Panc1 (cell line): ENCODE measurements around the gene ADAMTS2. TPM values are rescaled to one million over a fixed set of nuclear protein-coding genes. Genes with fewer than 3 reads are reported as not detected.

Experiments
- ATAC-seq: fragments of 200-7000 bp; cut with Tn5 transposase; 2 replicates; pipeline ENCODE4 v1.9.1; 2020; ENCODE audit warnings: mild to moderate bottlenecking, moderate library complexity
- BruUV-seq: library from RNA; stranded (reverse); fragments of 400-500 nt; replicated peaks from 2 replicates; lab custom pipeline; 2021; lab: Mats Ljungman, UMichigan
- CTCF ChIA-PET: fragments of 300-600 bp; sonication (Branson Sonifier 250); formaldehyde crosslinking; loops from one replicate; lab custom pipeline; 2022; ENCODE audit warnings: antibody characterized with exemption; lab: Charles Lee
- POLR2A ChIA-PET: fragments of 300-600 bp; sonication (Branson Sonifier 250); formaldehyde crosslinking; loops from one replicate; lab custom pipeline; 2022; ENCODE audit warnings: antibody characterized with exemption; lab: Charles Lee
- DNase-seq: peaks from one replicate; pipeline ENCODE4 v3.0.0-alpha.2; 2010; ENCODE audit warnings: low read depth, low spot score
- H3K27ac ChIP-seq: 2 replicates; pipeline ENCODE4 v1.5.1; 2011; ENCODE audit warnings: mild to moderate bottlenecking, low read length, inconsistent platforms
- H3K27me3 ChIP-seq: fragments of 200-500 bp; sonication (Bioruptor generic); 2 replicates; pipeline ENCODE4 v1.6.0; 2014; ENCODE audit warnings: low read length, inconsistent platforms; ENCODE audit not compliant: control insufficient read depth, insufficient read depth
- H3K36me3 ChIP-seq: fragments of 200-500 bp; sonication (Bioruptor generic); 2 replicates; pipeline ENCODE4 v1.5.1; 2014; ENCODE audit warnings: inconsistent platforms, mild to moderate bottlenecking, low read length, moderate library complexity; ENCODE audit not compliant: control insufficient read depth, insufficient read depth
- H3K4me1 ChIP-seq: 2 replicates; pipeline ENCODE4 v1.5.1; 2011; ENCODE audit warnings: inconsistent platforms, mild to moderate bottlenecking, low read length, moderate library complexity; ENCODE audit not compliant: control insufficient read depth, insufficient read depth
- H3K4me3 ChIP-seq, 2 experiments: 2 replicates each; pipeline ENCODE4 v1.5.1; 2011 to 2012; ENCODE audit warnings: low read depth in 2 of 2, low read length in 2 of 2, mild to moderate bottlenecking in 2 of 2, inconsistent platforms in 1 of 2, moderate library complexity in 1 of 2
- H3K9me3 ChIP-seq: fragments of 200-500 bp; sonication (Bioruptor generic); 2 replicates; pipeline ENCODE4 v1.5.1; 2014; ENCODE audit warnings: low read depth, mild to moderate bottlenecking, inconsistent platforms, low read length, moderate library complexity; ENCODE audit not compliant: control insufficient read depth, insufficient read depth
- POLR2AphosphoS5 ChIP-seq: IDR thresholded peaks from 2 replicates; pipeline ENCODE4 v1.6.1; 2012; ENCODE audit warnings: mild to moderate bottlenecking, low read depth, low read length, moderate library complexity
- REST ChIP-seq, 2 experiments: IDR thresholded peaks; 2 replicates each; pipeline ENCODE4 v1.6.1; 2011 to 2012; ENCODE audit warnings: low read depth in 2 of 2, control low read depth in 1 of 2, low read length in 1 of 2, mild to moderate bottlenecking in 1 of 2, moderate library complexity in 1 of 2; ENCODE audit not compliant: insufficient read depth in 1 of 2
- SIN3A ChIP-seq: IDR thresholded peaks from 2 replicates; pipeline ENCODE4 v1.6.1; 2012; ENCODE audit warnings: low read depth, mild to moderate bottlenecking, low read length, moderate library complexity, borderline replicate concordance; ENCODE audit not compliant: insufficient read depth
- TCF7L2 ChIP-seq: IDR thresholded peaks from 2 replicates; pipeline ENCODE4 v1.6.1; 2011; ENCODE audit warnings: mild to moderate bottlenecking, low read depth, low read length, inconsistent platforms
- in situ Hi-C: cut with HindIII; loops from 2 replicates; pipeline ENCODE4 v1.10.0; 2016; ENCODE audit warnings: low sequenced_read_pairs, low pct_unique_long_range_greater_than_20kb
- intact Hi-C: fragments of 100-400 bp; cut with micrococcal nuclease; formaldehyde crosslinking; loops from one replicate; pipeline ENCODE4 v1.10.0; 2022; ENCODE audit not compliant: unreplicated experiment
- total RNA-seq: library from RNA; stranded (reverse); gene quantifications from one replicate; pipeline ENCODE4 v1.2.1, GENCODE V29; 2021; ENCODE audit not compliant: unreplicated experiment
- TF ChIP-seq, protein P1 (sequence below): fragments of 450-650 bp; IDR thresholded peaks from 2 replicates; pipeline ENCODE4 v1.5.1; 2017; ENCODE audit warnings: mild to moderate bottlenecking

ADAMTS2 gene
- total RNA-seq, 1 experiment from 2014 or later, result 0.13 TPM

DNA sequence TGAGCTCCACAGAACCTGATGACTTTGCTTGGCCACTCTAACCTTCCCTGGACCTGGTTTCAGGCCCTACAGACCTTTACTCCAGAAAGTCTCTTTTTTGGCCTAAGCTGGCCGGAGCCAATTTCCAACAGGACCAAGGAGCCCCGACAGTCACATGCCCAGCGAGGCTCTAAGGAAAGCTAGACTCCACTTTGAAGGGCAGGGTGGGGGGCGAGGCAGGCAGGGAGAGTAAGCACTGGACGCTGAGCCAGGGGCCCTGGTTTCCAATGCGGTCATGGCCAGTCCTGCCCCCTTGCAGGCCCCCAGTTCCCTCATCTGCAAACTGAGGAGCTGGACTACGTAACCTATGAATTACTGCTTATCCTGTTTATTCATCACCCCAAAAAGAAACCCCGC lies 65.2 kb downstream of the ADAMTS2 start:
- ChIA-PET POLR2A (interaction anchor here (0.6 kb wide), 1 partner anchor 13 kb away, joined by 4 read pairs; no protein-coding TSS in a partner anchor), CTCF (no interaction called here)
- Histone ChIP-seq H3K27me3 (no peaks in the 10 kb centered on the region), H3K9me3 (no peaks in the 10 kb centered on the region), H3K4me3 (no peak overlapping the region), H3K4me1 (peaks cover 7% of the 10 kb centered on the region), H3K36me3 (no peaks in the 10 kb centered on the region), H3K27ac (no peak overlapping the region)
- ATAC-seq (no peak), DNase-seq (no peak)
- intact Hi-C loops, result no loop called here
- TF ChIP-seq, protein P1, sequence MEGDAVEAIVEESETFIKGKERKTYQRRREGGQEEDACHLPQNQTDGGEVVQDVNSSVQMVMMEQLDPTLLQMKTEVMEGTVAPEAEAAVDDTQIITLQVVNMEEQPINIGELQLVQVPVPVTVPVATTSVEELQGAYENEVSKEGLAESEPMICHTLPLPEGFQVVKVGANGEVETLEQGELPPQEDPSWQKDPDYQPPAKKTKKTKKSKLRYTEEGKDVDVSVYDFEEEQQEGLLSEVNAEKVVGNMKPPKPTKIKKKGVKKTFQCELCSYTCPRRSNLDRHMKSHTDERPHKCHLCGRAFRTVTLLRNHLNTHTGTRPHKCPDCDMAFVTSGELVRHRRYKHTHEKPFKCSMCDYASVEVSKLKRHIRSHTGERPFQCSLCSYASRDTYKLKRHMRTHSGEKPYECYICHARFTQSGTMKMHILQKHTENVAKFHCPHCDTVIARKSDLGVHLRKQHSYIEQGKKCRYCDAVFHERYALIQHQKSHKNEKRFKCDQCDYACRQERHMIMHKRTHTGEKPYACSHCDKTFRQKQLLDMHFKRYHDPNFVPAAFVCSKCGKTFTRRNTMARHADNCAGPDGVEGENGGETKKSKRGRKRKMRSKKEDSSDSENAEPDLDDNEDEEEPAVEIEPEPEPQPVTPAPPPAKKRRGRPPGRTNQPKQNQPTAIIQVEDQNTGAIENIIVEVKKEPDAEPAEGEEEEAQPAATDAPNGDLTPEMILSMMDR, result no peak
- no peak for TF ChIP-seq POLR2AphosphoS5
- no peak for TF ChIP-seq REST (IDR thresholded peaks at IDR 0.05; ENCODE audit: insufficient read depth in 1 of 2, low read depth in 2 of 2, low read length in 1 of 2)
- no peak for TF ChIP-seq SIN3A
- no peak for TF ChIP-seq TCF7L2
- no TSS peak for BruUV-seq
- in situ Hi-C loops, result no loop called here

GRCh38 chr5:179279347-179280094 lies 65.7 kb downstream of the ADAMTS2 start:
- DNase-seq (no peak), ATAC-seq (peak; percentile 49; the same call in 1 of the 2 replicates)
- CTCF ChIA-PET, result interaction anchor here (0.6 kb wide), 1 partner anchor 1001 kb away, joined by 4 read pairs; no protein-coding TSS in a partner anchor
- TF ChIP-seq, protein P1, result no peak
- TF ChIP-seq TCF7L2, result no peak
- TF ChIP-seq SIN3A, result no peak
- no peak for TF ChIP-seq REST (IDR thresholded peaks at IDR 0.05; ENCODE audit: insufficient read depth in 1 of 2, low read depth in 2 of 2, low read length in 1 of 2)
- no peak for TF ChIP-seq POLR2AphosphoS5
- H3K36me3 ChIP-seq, result no peaks in the 10 kb centered on the region
- no peaks in the 10 kb centered on the region for H3K27me3 ChIP-seq
- POLR2A ChIA-PET, result interaction anchor here (0.6 kb wide), 1 partner anchor 14 kb away, joined by 4 read pairs; no protein-coding TSS in a partner anchor
- H3K27ac ChIP-seq, result no peak overlapping the region
- in situ Hi-C loops (no loop called here), intact Hi-C loops (no loop called here)
- H3K4me1 ChIP-seq, result peaks cover 7% of the 10 kb centered on the region
- no peak overlapping the region for H3K4me3 ChIP-seq
- BruUV-seq, result no TSS peak
- H3K9me3 ChIP-seq, result no peaks in the 10 kb centered on the region
